Measurements from ENCODE around the gene TRIM66.

DNA sequence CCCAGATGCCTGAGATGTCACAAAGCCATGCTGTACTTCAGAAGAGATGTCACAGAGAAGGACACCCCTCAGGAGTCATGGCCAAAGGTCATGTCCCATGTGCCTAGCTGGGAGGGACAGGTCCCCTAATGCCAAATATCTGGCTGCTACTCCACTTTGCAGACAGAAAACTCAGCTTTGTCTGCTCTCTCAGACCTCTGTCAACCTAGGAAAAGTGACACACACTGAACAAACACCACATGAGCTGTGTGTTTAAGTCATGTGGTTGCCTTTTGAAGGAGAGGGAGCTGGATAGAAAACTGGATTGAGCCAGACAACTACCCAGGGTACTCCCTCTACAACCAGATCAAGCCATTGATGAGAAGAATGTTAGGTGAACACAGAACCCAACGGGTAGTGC lies 3.5 kb downstream of the TRIM66 start:
- TF ChIP-seq MAFK (IDR thresholded peaks at IDR 0.05; ENCODE audit: partially characterized antibody) (no peak), CEBPB (IDR thresholded peaks at IDR 0.05) (no peak)
